Fibroblast of the aortic adventitia (primary cell): ENCODE measurements around the gene SGPP1. TPM values are rescaled to one million over a fixed set of nuclear protein-coding genes. Genes with fewer than 3 reads are reported as not detected.

Experiments
- DNase-seq: peaks from one replicate; pipeline ENCODE4 v3.0.0-alpha.2; 2010; ENCODE audit warnings: low read depth
- H3K4me3 ChIP-seq: 2 replicates; pipeline ENCODE4 v1.5.1; 2011; ENCODE audit warnings: low read depth, mild to moderate bottlenecking, control low read depth, low read length, moderate library complexity
- CTCF ChIP-seq: IDR thresholded peaks from 2 replicates; pipeline ENCODE4 v1.5.1; 2011; ENCODE audit warnings: mild to moderate bottlenecking, low read length, control low read depth, inconsistent platforms; ENCODE audit not compliant: insufficient read depth
- total RNA-seq: library from RNA; depleted of rRNA; stranded (reverse); fragments of >200 nt; gene quantifications from 2 replicates; pipeline ENCODE4 v1.2.3, GENCODE V29; 2012; ENCODE audit warnings: low replicate concordance

The SGPP1 gene
- total RNA-seq, 1 donor = 34.4 TPM

GRCh38 chr14:63726499-63726898, 1.4 kb downstream of the SGPP1 start:
- peak; percentile 9 for DNase-seq
- no peak for TF ChIP-seq CTCF
- H3K4me3 ChIP-seq = peak overlapping the region; percentile 95

GRCh38 chr14:63725786-63726460, 1.9 kb downstream of the SGPP1 start:
- no peak for TF ChIP-seq CTCF
- peak overlapping the region; percentile 95 for H3K4me3 ChIP-seq
- peak; percentile 19 for DNase-seq

GRCh38 chr14:63717702-63718101, 10.2 kb downstream of the SGPP1 start:
- DNase-seq = peak; percentile 36
- no peak for TF ChIP-seq CTCF
- no peak overlapping the region for H3K4me3 ChIP-seq

GRCh38 chr14:63715360-63715759, 12.5 kb downstream of the SGPP1 start:
- TF ChIP-seq CTCF = no peak
- DNase-seq = no peak
- no peak overlapping the region for H3K4me3 ChIP-seq

GRCh38 chr14:63713764-63714163, 14.1 kb downstream of the SGPP1 start:
- peak; percentile 87 for DNase-seq
- no peak for TF ChIP-seq CTCF
- H3K4me3 ChIP-seq = no peak overlapping the region

- H3K4me3 ChIP-seq = no peak overlapping the region
- DNase-seq = peak; percentile 61
- TF ChIP-seq CTCF = no peak
Measured at GRCh38 chr14:63713058-63713457, 14.8 kb downstream of the SGPP1 start.

GRCh38 chr14:63712123-63712522, 15.7 kb downstream of the SGPP1 start:
- H3K4me3 ChIP-seq = no peak overlapping the region
- TF ChIP-seq CTCF = no peak
- no peak for DNase-seq
